HepG2 (cell line): ENCODE data around the gene FBXO2. TPM values are rescaled to one million over a fixed set of nuclear protein-coding genes. Genes with fewer than 3 reads are reported as not detected.
A peak's percentile ranks its signal among the peaks of the same experiment; 100 is the strongest.

Experiments
- ATAC-seq: fragments of 200-7000 bp; cut with Tn5 transposase; 3 replicates; pipeline ENCODE4 v1.9.1; 2020; ENCODE audit warnings: mild to moderate bottlenecking, moderate library complexity
- BruUV-seq: library from RNA; stranded (reverse); fragments of 400-500 nt; replicated peaks from 2 replicates; lab custom pipeline; 2021; lab: Mats Ljungman, UMichigan
- CTCF ChIA-PET: fragments of 300-600 bp; formaldehyde crosslinking; extraction: SDS; loops from one replicate; lab custom pipeline; 2021; ENCODE audit warnings: low total read pairs, inconsistent platforms, low intra/inter-chr PET ratio; lab: Yijun Ruan, JAX
- POLR2A ChIA-PET: fragments of 350-600 bp; sonication (Branson Sonifier 250); formaldehyde crosslinking; loops from one replicate; lab custom pipeline; 2020; ENCODE audit warnings: antibody characterized with exemption, inconsistent platforms; lab: Yijun Ruan, JAX
- DNase-seq: peaks from one replicate; pipeline ENCODE4 v3.0.0-alpha.2; 2015; ENCODE audit warnings: low spot score
- FAIRE-seq: peaks from 3 replicates; lab custom pipeline; 2011; peaks lifted over from hg19 to GRCh38; lab: Jason Lieb, UNC
- H2AFZ ChIP-seq: one replicate; pipeline ENCODE4 v1.6.1; 2011; ENCODE audit warnings: low read length, inconsistent platforms
- H3K27ac ChIP-seq: fragments of 300-600 bp; 3 replicates; pipeline ENCODE4 v1.8.0; 2011; ENCODE audit warnings: mixed run types, mild to moderate bottlenecking, mixed read lengths, low read length, inconsistent platforms; ENCODE audit not compliant: insufficient read depth; ENCODE audit errors: extremely low read length
- H3K27me3 ChIP-seq, 2 experiments: fragments of 200-600 bp in 1 of 2; 2 replicates in 1 of 2; 3 replicates in 1 of 2; pipeline versions ENCODE4 v1.6.0 to v1.8.0; 2011; ENCODE audit warnings: low read length in 2 of 2, mild to moderate bottlenecking in 2 of 2, moderate library complexity in 2 of 2, inconsistent platforms in 1 of 2; ENCODE audit not compliant: insufficient read depth in 2 of 2, control insufficient read depth in 1 of 2
- H3K36me3 ChIP-seq, 2 experiments: fragments of 200-600 bp in 1 of 2; replicated peaks in 1 of 2; 2 replicates in 1 of 2; 3 replicates in 1 of 2; pipeline versions ENCODE4 v1.5.1 to v1.8.0; 2011; ENCODE audit warnings: low read length in 2 of 2, inconsistent platforms in 1 of 2; ENCODE audit not compliant: insufficient read depth in 2 of 2, control insufficient read depth in 1 of 2
- H3K4me1 ChIP-seq: 2 replicates; pipeline ENCODE4 v1.5.1; 2012; ENCODE audit warnings: low read length, inconsistent platforms; ENCODE audit not compliant: insufficient read depth
- H3K4me2 ChIP-seq: 2 replicates; pipeline ENCODE4 v1.6.0; 2011; ENCODE audit warnings: low read depth, low read length, inconsistent platforms
- H3K4me3 ChIP-seq, 3 experiments: fragments of 200-600 bp in 1 of 3; sonication (generic), shearing (Covaris generic) in 1 of 3; replicated peaks in 1 of 3; 2 replicates each; pipeline ENCODE4 v1.5.1; 2011 to 2016; ENCODE audit warnings: low read length in 3 of 3, inconsistent platforms in 2 of 3, low read depth in 2 of 3, mild to moderate bottlenecking in 2 of 3, control low read depth in 1 of 3, mixed read lengths in 1 of 3; ENCODE audit not compliant: insufficient read depth in 1 of 3
- H3K79me2 ChIP-seq: one replicate; pipeline ENCODE4 v1.6.1; 2011; ENCODE audit warnings: low read length, inconsistent platforms; ENCODE audit not compliant: insufficient read depth
- H3K9ac ChIP-seq: 2 replicates; pipeline ENCODE4 v1.6.0; 2011; ENCODE audit warnings: mild to moderate bottlenecking, low read depth, low read length, inconsistent platforms; ENCODE audit not compliant: insufficient read depth
- H3K9me3 ChIP-seq: 2 replicates; pipeline ENCODE4 v1.5.1; 2012; ENCODE audit warnings: mild to moderate bottlenecking, low read length
- H4K20me1 ChIP-seq: 2 replicates; pipeline ENCODE4 v1.6.0; 2011; ENCODE audit warnings: inconsistent platforms, mild to moderate bottlenecking, low read length, moderate library complexity; ENCODE audit not compliant: insufficient read depth
- ATRX ChIP-seq: sonication (generic); formaldehyde crosslinking; IDR thresholded peaks from 2 replicates; pipeline ENCODE4 v1.4.0; 2020; ENCODE audit warnings: missing genetic modification reagents, borderline replicate concordance
- FOXA3 ChIP-seq: IDR thresholded peaks from 2 replicates; pipeline ENCODE4 v1.6.1; 2016; ENCODE audit warnings: missing genetic modification reagents, missing compliant biosample characterization
- HNRNPH1 ChIP-seq: fragments of 200-400 bp; formaldehyde crosslinking; optimal IDR thresholded peaks from 2 replicates; pipeline ENCODE3; 2017; ENCODE audit warnings: mild to moderate bottlenecking, low read depth, low read length
- KDM2A ChIP-seq: sonication (generic); formaldehyde crosslinking; IDR thresholded peaks from 2 replicates; pipeline ENCODE4 v1.4.0; 2020; ENCODE audit warnings: low read depth, missing genetic modification reagents, borderline replicate concordance
- MXD1 ChIP-seq: sonication (generic); formaldehyde crosslinking; IDR thresholded peaks from 2 replicates; pipeline ENCODE4 v1.4.0; 2020; ENCODE audit warnings: mild to moderate bottlenecking, missing genetic modification reagents
- NFE2L1 ChIP-seq: sonication (generic); formaldehyde crosslinking; IDR thresholded peaks from 2 replicates; pipeline ENCODE4 v1.4.0; 2020; ENCODE audit warnings: missing genetic modification reagents, mild to moderate bottlenecking, borderline replicate concordance
- NR2C2 ChIP-seq: sonication (generic); formaldehyde crosslinking; IDR thresholded peaks from 2 replicates; pipeline ENCODE4 v1.4.0; 2020; ENCODE audit warnings: missing genetic modification reagents, mild to moderate bottlenecking, moderate library complexity, borderline replicate concordance
- PAF1 ChIP-seq: IDR thresholded peaks from 2 replicates; pipeline ENCODE4 v1.6.1; 2016; ENCODE audit warnings: missing genetic modification reagents, missing compliant biosample characterization
- PHB2 ChIP-seq: fragments of 450-650 bp; IDR thresholded peaks from 2 replicates; pipeline ENCODE4 v1.6.1; 2018; ENCODE audit not compliant: partially characterized antibody
- PHF8 ChIP-seq: sonication (generic); formaldehyde crosslinking; IDR thresholded peaks from 2 replicates; pipeline ENCODE4 v1.5.0; 2020; ENCODE audit warnings: missing genetic modification reagents
- POLR2G ChIP-seq: fragments of 200-400 bp; formaldehyde crosslinking; IDR thresholded peaks from 2 replicates; pipeline ENCODE4 v1.6.1; 2018; ENCODE audit warnings: mild to moderate bottlenecking, low read depth, low read length, moderate library complexity
- STAT6 ChIP-seq: sonication (generic); formaldehyde crosslinking; IDR thresholded peaks from 2 replicates; pipeline ENCODE4 v1.4.0; 2020; ENCODE audit warnings: missing genetic modification reagents, mild to moderate bottlenecking, borderline replicate concordance
- TEAD2 ChIP-seq: sonication (generic); formaldehyde crosslinking; IDR thresholded peaks from 2 replicates; pipeline ENCODE4 v1.9.0; 2021; ENCODE audit warnings: missing genetic modification reagents
- YEATS2 ChIP-seq: sonication (generic); formaldehyde crosslinking; IDR thresholded peaks from 2 replicates; pipeline ENCODE4 v1.4.0; 2020; ENCODE audit warnings: missing genetic modification reagents, borderline replicate concordance
- ZNF44 ChIP-seq: sonication (generic); formaldehyde crosslinking; IDR thresholded peaks from 2 replicates; pipeline ENCODE4 v1.5.1; 2020; ENCODE audit warnings: mild to moderate bottlenecking, missing genetic modification reagents
- ZNF672 ChIP-seq: sonication (generic); formaldehyde crosslinking; IDR thresholded peaks from 2 replicates; pipeline ENCODE4 v1.8.1; 2022; ENCODE audit warnings: missing genetic modification reagents
- ZSCAN20 ChIP-seq: sonication (generic); formaldehyde crosslinking; IDR thresholded peaks from 2 replicates; pipeline ENCODE4 v1.4.0; 2020; ENCODE audit warnings: missing genetic modification reagents, mild to moderate bottlenecking, borderline replicate concordance
- WGBS: methylation state at CpG from one replicate; pipeline ENCODE4 v1.1.6; 2017; ENCODE audit warnings: low lambda C conversion rate; 5-methylcytosine and 5-hydroxymethylcytosine counted together
- in situ Hi-C: cut with HindIII; loops from 2 replicates; pipeline ENCODE4 v1.10.0; 2017; ENCODE audit warnings: low pct_unique_long_range_greater_than_20kb; ENCODE audit not compliant: extremely low pct_ligation_motif_present
- intact Hi-C: fragments of 100-400 bp; cut with micrococcal nuclease; formaldehyde crosslinking; loops from one replicate; pipeline ENCODE4 v1.10.0; 2022; ENCODE audit not compliant: unreplicated experiment
- polyA plus RNA-seq, 8 experiments: library from polyadenylated mRNA; depleted of rRNA in 3 of 8; stranded (reverse) in 7 of 8; unstranded in 1 of 8; fragments of >200 nt; fragmentation: Illumina TruSeq in 4 of 8; extraction: Trizol in 4 of 8; gene quantifications; 2 replicates each; pipeline versions ENCODE4 v1.2.1 to v1.2.3, GENCODE V29; 2011 to 2016; ENCODE audit warnings: low read depth in 4 of 8, missing spikeins in 1 of 8, mixed read lengths in 1 of 8; ENCODE audit not compliant: insufficient read depth in 1 of 8
- total RNA-seq, 5 experiments: library from RNA; depleted of rRNA; stranded (reverse); fragments of >200 nt; fragmentation: Illumina TruSeq; extraction: Trizol; gene quantifications; 2 replicates each; pipeline ENCODE4 v1.2.3, GENCODE V29; 2016; ENCODE audit warnings: low read depth in 1 of 5
- TF ChIP-seq, protein P1 (sequence below): sonication (generic); formaldehyde crosslinking; IDR thresholded peaks from 2 replicates; pipeline ENCODE4 v1.4.0; 2020; ENCODE audit warnings: mild to moderate bottlenecking, missing genetic modification reagents

FBXO2 gene
- total and polyA plus RNA-seq, 2 of the 13 experiments (the other 11 are each of a cell fraction or from before 2014, with no cell fraction given) = 79.3 to 112 TPM

DNA sequence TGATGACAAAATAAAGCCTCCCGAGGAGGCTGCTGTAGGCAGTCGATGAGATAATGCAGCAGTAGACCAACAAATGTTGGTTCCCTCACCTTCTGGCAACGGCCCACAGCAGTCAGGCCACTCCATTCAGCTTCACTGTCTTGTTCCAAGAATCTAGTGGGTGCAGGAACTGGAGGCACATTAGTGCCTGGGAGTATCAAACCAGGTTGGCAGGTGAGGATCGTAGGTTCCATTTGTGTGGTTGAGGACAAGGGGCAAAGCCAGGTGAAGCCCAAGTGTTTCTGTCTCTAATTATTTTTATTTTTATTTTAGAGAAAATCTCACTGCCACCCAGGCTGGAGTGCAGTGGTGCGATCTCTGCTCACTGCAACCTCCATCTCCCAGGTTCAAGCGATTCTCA is 13.3 kb downstream of the FBXO2 start:
- intact Hi-C loops (no loop called here), in situ Hi-C loops (loop anchor here (5.0 to 25.0 kb wide), 3 partner anchors 299 to 604 kb away; partner anchors contain the start of gene MASP2)
- POLR2A ChIA-PET = interaction anchor here (0.9 kb wide), 1 partner anchor 23 kb away, joined by 3 read pairs; the partner anchor contains the start of gene FBXO6
- CTCF ChIA-PET = no interaction called here
- H3K9me3 ChIP-seq = no peaks in the 10 kb centered on the region
- H3K79me2 ChIP-seq = no peaks in the 10 kb centered on the region
- H3K4me1 ChIP-seq = no peaks in the 10 kb centered on the region
- no peak overlapping the region for H3K4me2 ChIP-seq
- no peak for DNase-seq
- no peak overlapping the region for H3K27ac ChIP-seq
- no peak for ATAC-seq
- H2AFZ ChIP-seq = no peak overlapping the region
- H3K36me3 ChIP-seq = no peaks in the 10 kb centered on the region
- no peak overlapping the region for H3K4me3 ChIP-seq
- no peak for FAIRE-seq
- BruUV-seq = no TSS peak
- WGBS = 67% methylated on average over 4 of the region's 6 CpGs
- H3K9ac ChIP-seq = no peak overlapping the region
- peaks cover 17% of the 10 kb centered on the region; the same call in 1 of the 2 replicates for H4K20me1 ChIP-seq
- H3K27me3 ChIP-seq = peaks cover 2 to 20% of the 10 kb centered on the region in 2 experiments; a peak in 3 of 5 replicates
- TF ChIP-seq HNRNPH1 (no peak), ZNF44 (no peak), POLR2G (peak; percentile 40; the same call in 1 of the 2 replicates), TEAD2 (CRISPR knock-in tag) (no peak), ATRX (CRISPR knock-in tag) (no peak), FOXA3 (no peak), NFE2L1 (CRISPR knock-in tag) (no peak), STAT6 (CRISPR knock-in tag) (no peak), MXD1 (CRISPR knock-in tag) (no peak), ZSCAN20 (CRISPR knock-in tag) (no peak), ZNF672 (CRISPR knock-in tag) (no peak), PAF1 (CRISPR knock-in tag) (0 out of 2 replicates have a peak, but pooled peaks have one; percentile 10), PHB2 (no peak), YEATS2 (CRISPR knock-in tag) (no peak), PHF8 (CRISPR knock-in tag) (no peak), NR2C2 (no peak), KDM2A (CRISPR knock-in tag) (0 out of 2 replicates have a peak, but pooled peaks have one; percentile 52)
- TF ChIP-seq, protein P1, sequence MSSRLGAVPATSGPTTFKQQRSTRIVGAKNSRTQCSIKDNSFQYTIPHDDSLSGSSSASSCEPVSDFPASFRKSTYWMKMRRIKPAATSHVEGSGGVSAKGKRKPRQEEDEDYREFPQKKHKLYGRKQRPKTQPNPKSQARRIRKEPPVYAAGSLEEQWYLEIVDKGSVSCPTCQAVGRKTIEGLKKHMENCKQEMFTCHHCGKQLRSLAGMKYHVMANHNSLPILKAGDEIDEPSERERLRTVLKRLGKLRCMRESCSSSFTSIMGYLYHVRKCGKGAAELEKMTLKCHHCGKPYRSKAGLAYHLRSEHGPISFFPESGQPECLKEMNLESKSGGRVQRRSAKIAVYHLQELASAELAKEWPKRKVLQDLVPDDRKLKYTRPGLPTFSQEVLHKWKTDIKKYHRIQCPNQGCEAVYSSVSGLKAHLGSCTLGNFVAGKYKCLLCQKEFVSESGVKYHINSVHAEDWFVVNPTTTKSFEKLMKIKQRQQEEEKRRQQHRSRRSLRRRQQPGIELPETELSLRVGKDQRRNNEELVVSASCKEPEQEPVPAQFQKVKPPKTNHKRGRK (CRISPR knock-in tag) = no peak
